Measurements from ENCODE around the gene TEPSIN.
"Not testable (repeated sequence)": the region's sequence is repeated elsewhere in the genome, so short reads cannot be mapped to it uniquely, and the experiment has no call there.

Gene TEPSIN

DNA sequence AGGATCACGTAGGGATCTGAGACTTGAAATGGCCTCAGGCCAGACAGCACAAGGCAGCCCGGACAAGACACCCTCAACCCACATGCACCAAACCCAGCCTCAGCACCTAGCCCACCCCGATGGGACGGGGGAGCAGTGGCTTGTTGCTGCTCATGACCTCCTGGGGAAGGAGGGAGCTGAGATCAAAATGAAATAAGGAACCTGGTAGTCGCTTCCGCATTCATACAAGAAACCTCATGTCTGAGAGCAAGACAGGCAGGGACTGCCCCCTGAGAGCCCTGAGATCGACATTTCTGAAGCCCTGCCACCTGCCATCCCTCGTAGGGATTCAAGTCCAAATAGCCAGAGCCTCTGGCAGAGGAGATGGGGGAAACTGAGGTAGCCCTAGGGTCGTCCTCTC lies 10.4 kb downstream of the TEPSIN start:
- no peak for ATAC-seq
- TF ChIP-seq ZFP3 (CRISPR knock-in tag; IDR thresholded peaks at IDR 0.05) (no peak), ZNF8 (CRISPR knock-in tag; IDR thresholded peaks at IDR 0.05) (no peak), CSDC2 (CRISPR knock-in tag; IDR thresholded peaks at IDR 0.05) (no peak), RARB (CRISPR knock-in tag; IDR thresholded peaks at IDR 0.05) (no peak), SNAI2 (CRISPR knock-in tag; IDR thresholded peaks at IDR 0.05) (no peak), ESRRG (CRISPR knock-in tag; IDR thresholded peaks at IDR 0.05) (no peak), ARNTL (CRISPR knock-in tag; IDR thresholded peaks at IDR 0.05; ENCODE audit: borderline replicate concordance, low read depth) (no peak), TSHZ2 (CRISPR knock-in tag; IDR thresholded peaks at IDR 0.05) (no peak), CSRNP3 (CRISPR knock-in tag; IDR thresholded peaks at IDR 0.05) (no peak), PPARA (CRISPR knock-in tag; IDR thresholded peaks at IDR 0.05; ENCODE audit: borderline replicate concordance) (no peak), ZNF70 (CRISPR knock-in tag; IDR thresholded peaks at IDR 0.05) (no peak), ISL1 (CRISPR knock-in tag; IDR thresholded peaks at IDR 0.05) (no peak), OSR1 (CRISPR knock-in tag; IDR thresholded peaks at IDR 0.05) (no peak), ZFP30 (CRISPR knock-in tag; IDR thresholded peaks at IDR 0.05) (no peak), TCF4 (CRISPR knock-in tag; IDR thresholded peaks at IDR 0.05; ENCODE audit: borderline replicate concordance) (no peak)
- TF ChIP-seq, protein P1, sequence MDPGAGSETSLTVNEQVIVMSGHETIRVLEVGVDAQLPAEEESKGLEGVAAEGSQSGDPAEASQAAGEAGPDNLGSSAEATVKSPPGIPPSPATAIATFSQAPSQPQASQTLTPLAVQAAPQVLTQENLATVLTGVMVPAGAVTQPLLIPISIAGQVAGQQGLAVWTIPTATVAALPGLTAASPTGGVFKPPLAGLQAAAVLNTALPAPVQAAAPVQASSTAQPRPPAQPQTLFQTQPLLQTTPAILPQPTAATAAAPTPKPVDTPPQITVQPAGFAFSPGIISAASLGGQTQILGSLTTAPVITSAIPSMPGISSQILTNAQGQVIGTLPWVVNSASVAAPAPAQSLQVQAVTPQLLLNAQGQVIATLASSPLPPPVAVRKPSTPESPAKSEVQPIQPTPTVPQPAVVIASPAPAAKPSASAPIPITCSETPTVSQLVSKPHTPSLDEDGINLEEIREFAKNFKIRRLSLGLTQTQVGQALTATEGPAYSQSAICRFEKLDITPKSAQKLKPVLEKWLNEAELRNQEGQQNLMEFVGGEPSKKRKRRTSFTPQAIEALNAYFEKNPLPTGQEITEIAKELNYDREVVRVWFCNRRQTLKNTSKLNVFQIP (CRISPR knock-in tag; IDR thresholded peaks at IDR 0.05; ENCODE audit: borderline replicate concordance, low read depth), result no peak
- TF ChIP-seq, protein P2, sequence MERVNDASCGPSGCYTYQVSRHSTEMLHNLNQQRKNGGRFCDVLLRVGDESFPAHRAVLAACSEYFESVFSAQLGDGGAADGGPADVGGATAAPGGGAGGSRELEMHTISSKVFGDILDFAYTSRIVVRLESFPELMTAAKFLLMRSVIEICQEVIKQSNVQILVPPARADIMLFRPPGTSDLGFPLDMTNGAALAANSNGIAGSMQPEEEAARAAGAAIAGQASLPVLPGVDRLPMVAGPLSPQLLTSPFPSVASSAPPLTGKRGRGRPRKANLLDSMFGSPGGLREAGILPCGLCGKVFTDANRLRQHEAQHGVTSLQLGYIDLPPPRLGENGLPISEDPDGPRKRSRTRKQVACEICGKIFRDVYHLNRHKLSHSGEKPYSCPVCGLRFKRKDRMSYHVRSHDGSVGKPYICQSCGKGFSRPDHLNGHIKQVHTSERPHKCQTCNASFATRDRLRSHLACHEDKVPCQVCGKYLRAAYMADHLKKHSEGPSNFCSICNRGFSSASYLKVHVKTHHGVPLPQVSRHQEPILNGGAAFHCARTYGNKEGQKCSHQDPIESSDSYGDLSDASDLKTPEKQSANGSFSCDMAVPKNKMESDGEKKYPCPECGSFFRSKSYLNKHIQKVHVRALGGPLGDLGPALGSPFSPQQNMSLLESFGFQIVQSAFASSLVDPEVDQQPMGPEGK (CRISPR knock-in tag; IDR thresholded peaks at IDR 0.05; ENCODE audit: borderline replicate concordance), result no peak

DNA sequence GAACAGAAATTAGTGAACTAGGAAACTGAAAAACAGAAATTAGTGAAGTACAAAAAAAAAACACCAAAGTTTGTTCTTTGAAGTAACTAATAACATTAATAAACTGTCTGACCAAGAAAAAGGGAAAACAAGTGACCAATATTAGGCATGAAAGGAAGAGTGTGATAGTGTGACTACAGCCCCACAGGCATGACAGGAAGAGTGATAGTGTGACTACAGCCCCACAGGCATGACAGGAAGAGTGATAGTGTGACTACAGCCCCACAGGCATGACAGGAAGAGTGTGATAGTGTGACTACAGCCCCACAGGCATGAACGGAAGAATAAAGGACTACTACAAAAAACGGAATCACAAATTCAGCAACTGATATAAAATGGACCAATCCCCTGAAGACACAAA lies 11.2 kb downstream of the TEPSIN start:
- ATAC-seq, result not testable (repeated sequence)

DNA sequence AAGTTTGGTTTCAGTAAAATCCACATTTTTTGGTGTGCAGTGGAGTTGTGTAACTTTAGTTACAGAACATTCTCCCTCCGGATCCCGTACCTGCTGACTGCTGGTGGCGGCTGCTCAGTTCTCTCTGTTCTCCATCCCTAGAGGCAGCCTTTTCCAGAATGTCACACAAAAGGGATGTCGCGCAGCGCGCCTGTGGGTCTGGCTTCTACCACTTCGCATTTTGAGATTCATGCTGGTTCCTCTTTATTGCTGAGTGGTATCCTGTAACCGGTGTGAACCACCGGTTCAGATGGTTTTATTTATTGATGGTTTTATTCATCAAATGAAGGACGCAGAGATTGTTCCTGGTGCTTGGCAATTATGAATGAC lies 15.1 kb downstream of the TEPSIN start:
- ATAC-seq, result no peak
- no peak for TF ChIP-seq BACH2 (CRISPR knock-in tag; IDR thresholded peaks at IDR 0.05; ENCODE audit: borderline replicate concordance)
- TF ChIP-seq, protein P2 (CRISPR knock-in tag; IDR thresholded peaks at IDR 0.05; ENCODE audit: borderline replicate concordance), result no peak
- no peak for TF ChIP-seq ZNF565 (CRISPR knock-in tag; conservative IDR thresholded peaks at IDR 0.05; ENCODE audit: low read depth)
- no peak for TF ChIP-seq RARB (CRISPR knock-in tag; IDR thresholded peaks at IDR 0.05)
- no peak for TF ChIP-seq ZFP3 (CRISPR knock-in tag; IDR thresholded peaks at IDR 0.05)
- no peak for TF ChIP-seq ZNF70 (CRISPR knock-in tag; IDR thresholded peaks at IDR 0.05)
- no peak for TF ChIP-seq ARNTL (CRISPR knock-in tag; IDR thresholded peaks at IDR 0.05; ENCODE audit: borderline replicate concordance, low read depth)
- no peak for TF ChIP-seq ZC3H10 (CRISPR knock-in tag; IDR thresholded peaks at IDR 0.05)
- TF ChIP-seq TSHZ2 (CRISPR knock-in tag; IDR thresholded peaks at IDR 0.05), result no peak
- no peak for TF ChIP-seq CSRNP3 (CRISPR knock-in tag; IDR thresholded peaks at IDR 0.05)
- TF ChIP-seq ZNF8 (CRISPR knock-in tag; IDR thresholded peaks at IDR 0.05), result no peak
- TF ChIP-seq, protein P1 (CRISPR knock-in tag; IDR thresholded peaks at IDR 0.05; ENCODE audit: borderline replicate concordance, low read depth), result no peak
- TF ChIP-seq TOX (CRISPR knock-in tag; IDR thresholded peaks at IDR 0.05; ENCODE audit: borderline replicate concordance), result no peak
- no peak for TF ChIP-seq ISL1 (CRISPR knock-in tag; IDR thresholded peaks at IDR 0.05)
- TF ChIP-seq CSDC2 (CRISPR knock-in tag; IDR thresholded peaks at IDR 0.05), result no peak
- no peak for TF ChIP-seq SNAI2 (CRISPR knock-in tag; IDR thresholded peaks at IDR 0.05)
- TF ChIP-seq ESRRG (CRISPR knock-in tag; IDR thresholded peaks at IDR 0.05), result no peak

All from SK-N-SH treated with all-trans-retinoic acid at 6 μM for 48 hours (cell line).